Measurements from ENCODE around the gene UBAP2L.

UBAP2L gene

GRCh38 chr1:154236855-154237254 lies 16.1 kb downstream of the UBAP2L start:
- no peaks in the 10 kb centered on the region for H3K4me1 ChIP-seq (ENCODE audit: control insufficient read depth, insufficient read depth, low read length)
- peaks cover 39% of the 10 kb centered on the region for H3K36me3 ChIP-seq (ENCODE audit: control insufficient read depth, insufficient read depth, low read length)
- no peaks in the 10 kb centered on the region for H3K27me3 ChIP-seq (ENCODE audit: control insufficient read depth, insufficient read depth, low read length)
- H3K27ac ChIP-seq (ENCODE audit: low read depth, low read length) = no peak overlapping the region
- H3K9ac ChIP-seq (ENCODE audit: low read length) = no peak overlapping the region
- no peak overlapping the region for H3K4me3 ChIP-seq (ENCODE audit: low read length)

GRCh38 chr1:154237435-154237834 lies 16.7 kb downstream of the UBAP2L start:
- H3K36me3 ChIP-seq (ENCODE audit: control insufficient read depth, insufficient read depth, low read length) = peaks cover 43% of the 10 kb centered on the region
- H3K4me3 ChIP-seq (ENCODE audit: low read length) = no peak overlapping the region
- H3K9ac ChIP-seq (ENCODE audit: low read length) = no peak overlapping the region
- H3K27me3 ChIP-seq (ENCODE audit: control insufficient read depth, insufficient read depth, low read length) = no peaks in the 10 kb centered on the region
- H3K4me1 ChIP-seq (ENCODE audit: control insufficient read depth, insufficient read depth, low read length) = no peaks in the 10 kb centered on the region
- H3K27ac ChIP-seq (ENCODE audit: low read depth, low read length) = no peak overlapping the region

- no peaks in the 10 kb centered on the region for H3K4me1 ChIP-seq (ENCODE audit: control insufficient read depth, insufficient read depth, low read length)
- no peak overlapping the region for H3K27ac ChIP-seq (ENCODE audit: low read depth, low read length)
- H3K9ac ChIP-seq (ENCODE audit: low read length) = no peak overlapping the region
- H3K27me3 ChIP-seq (ENCODE audit: control insufficient read depth, insufficient read depth, low read length) = no peaks in the 10 kb centered on the region
- H3K4me3 ChIP-seq (ENCODE audit: low read length) = no peak overlapping the region
- H3K36me3 ChIP-seq (ENCODE audit: control insufficient read depth, insufficient read depth, low read length) = peaks cover 48% of the 10 kb centered on the region
These were observed 17.2 kb downstream of the UBAP2L start for GRCh38 chr1:154237880-154238506.

DNA sequence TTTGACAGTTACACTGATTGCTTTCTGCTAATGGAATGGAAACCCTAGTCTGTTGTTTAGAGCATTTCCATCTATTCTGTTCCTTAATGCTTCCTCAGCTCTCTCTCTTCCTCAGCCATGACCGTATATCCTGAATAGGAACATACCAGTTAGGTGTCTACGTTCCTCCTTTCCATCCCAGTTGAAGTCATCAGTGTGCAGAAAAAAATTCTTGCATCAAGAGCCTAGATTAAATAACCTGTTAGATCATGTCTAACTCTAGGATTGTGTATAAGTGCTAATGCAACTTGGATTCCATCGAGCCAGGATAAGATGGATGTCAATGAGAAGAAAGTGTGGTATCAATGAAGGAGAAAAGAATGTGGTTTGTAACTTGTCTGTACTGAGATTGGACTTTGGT lies 18.7 kb downstream of the UBAP2L start:
- Histone ChIP-seq H3K36me3 (ENCODE audit: control insufficient read depth, insufficient read depth, low read length) (peaks cover 55% of the 10 kb centered on the region), H3K27ac (ENCODE audit: low read depth, low read length) (no peak overlapping the region), H3K27me3 (ENCODE audit: control insufficient read depth, insufficient read depth, low read length) (no peaks in the 10 kb centered on the region), H3K4me1 (ENCODE audit: control insufficient read depth, insufficient read depth, low read length) (no peaks in the 10 kb centered on the region), H3K9ac (ENCODE audit: low read length) (no peak overlapping the region), H3K4me3 (ENCODE audit: low read length) (no peak overlapping the region)

- Histone ChIP-seq H3K36me3 (ENCODE audit: control insufficient read depth, insufficient read depth, low read length) (peaks cover 54% of the 10 kb centered on the region), H3K4me3 (ENCODE audit: low read length) (no peak overlapping the region)
These were observed 19.6 kb downstream of the UBAP2L start for GRCh38 chr1:154240294-154240833.

DNA sequence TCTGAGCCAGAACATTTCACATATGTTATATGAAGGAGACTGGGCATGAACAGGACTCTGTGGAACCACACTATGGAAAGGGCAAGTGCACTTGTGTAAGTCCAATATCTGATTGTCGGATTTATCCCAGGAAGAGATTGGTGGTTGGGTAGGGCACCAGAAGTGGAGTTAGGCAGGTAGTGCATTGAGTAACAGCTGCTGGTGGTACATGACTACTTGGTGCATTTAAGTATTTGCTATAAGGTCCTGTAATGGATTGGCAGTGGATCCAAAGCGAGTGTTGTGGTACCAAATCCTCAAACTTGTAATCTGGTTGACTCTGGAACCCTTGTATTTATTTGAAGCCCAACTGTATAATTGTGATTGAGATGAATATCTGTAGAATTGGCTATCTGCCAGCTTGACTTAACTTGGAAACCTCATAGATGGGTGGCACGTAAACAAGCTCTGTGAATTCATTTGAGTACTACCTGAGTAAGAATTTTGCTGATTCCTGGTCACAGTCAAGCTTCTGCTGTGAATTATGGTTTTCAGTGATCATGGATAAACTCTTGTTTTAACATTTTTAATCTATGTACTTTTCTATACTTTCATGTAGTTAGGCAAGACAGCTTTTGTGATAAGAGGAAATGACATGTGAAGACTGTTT lies 21.1 kb downstream of the UBAP2L start:
- Histone ChIP-seq H3K27me3 (ENCODE audit: control insufficient read depth, insufficient read depth, low read length) (no peaks in the 10 kb centered on the region), H3K4me1 (ENCODE audit: control insufficient read depth, insufficient read depth, low read length) (no peaks in the 10 kb centered on the region), H3K27ac (ENCODE audit: low read depth, low read length) (no peak overlapping the region), H3K9ac (ENCODE audit: low read length) (no peak overlapping the region), H3K4me3 (ENCODE audit: low read length) (no peak overlapping the region), H3K36me3 (ENCODE audit: control insufficient read depth, insufficient read depth, low read length) (peaks cover 48% of the 10 kb centered on the region)

More at GRCh38 chr1:154240294-154240833, 19.6 kb downstream of the UBAP2L start:
- Histone ChIP-seq H3K27me3 (ENCODE audit: control insufficient read depth, insufficient read depth, low read length) (no peaks in the 10 kb centered on the region), H3K9ac (ENCODE audit: low read length) (no peak overlapping the region), H3K4me1 (ENCODE audit: control insufficient read depth, insufficient read depth, low read length) (no peaks in the 10 kb centered on the region), H3K27ac (ENCODE audit: low read depth, low read length) (no peak overlapping the region)

DNA sequence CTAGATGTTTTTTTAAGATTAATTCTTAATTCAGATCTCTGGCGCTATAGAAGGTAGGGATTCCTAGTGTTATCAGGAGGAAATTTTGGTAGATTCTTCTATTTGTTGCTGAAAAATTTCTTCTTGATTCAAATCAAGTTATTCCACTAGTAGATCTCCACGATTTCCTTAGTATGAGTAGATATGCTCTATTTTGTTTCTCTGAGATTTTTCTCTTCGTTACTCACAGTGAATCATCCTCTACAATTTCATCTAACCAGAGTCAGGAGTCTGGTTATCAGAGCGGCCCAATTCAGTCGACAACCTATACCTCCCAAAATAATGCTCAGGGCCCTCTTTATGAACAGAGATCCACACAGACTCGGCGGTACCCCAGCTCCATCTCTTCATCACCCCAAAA lies 32.9 kb downstream of the UBAP2L start:
- Histone ChIP-seq H3K9ac (ENCODE audit: low read length) (no peak overlapping the region), H3K27me3 (ENCODE audit: control insufficient read depth, insufficient read depth, low read length) (no peaks in the 10 kb centered on the region), H3K4me3 (ENCODE audit: low read length) (no peak overlapping the region), H3K4me1 (ENCODE audit: control insufficient read depth, insufficient read depth, low read length) (no peaks in the 10 kb centered on the region), H3K36me3 (ENCODE audit: control insufficient read depth, insufficient read depth, low read length) (peaks cover 54% of the 10 kb centered on the region), H3K27ac (ENCODE audit: low read depth, low read length) (no peak overlapping the region)

- Histone ChIP-seq H3K9ac (ENCODE audit: low read length) (no peak overlapping the region), H3K27ac (ENCODE audit: low read depth, low read length) (no peak overlapping the region), H3K4me3 (ENCODE audit: low read length) (no peak overlapping the region), H3K36me3 (ENCODE audit: control insufficient read depth, insufficient read depth, low read length) (peaks cover 71% of the 10 kb centered on the region), H3K4me1 (ENCODE audit: control insufficient read depth, insufficient read depth, low read length) (no peaks in the 10 kb centered on the region), H3K27me3 (ENCODE audit: control insufficient read depth, insufficient read depth, low read length) (no peaks in the 10 kb centered on the region)
These were observed 35.9 kb downstream of the UBAP2L start for GRCh38 chr1:154256686-154257085.

GRCh38 chr1:154258784-154259183 lies 38.0 kb downstream of the UBAP2L start:
- H3K36me3 ChIP-seq (ENCODE audit: control insufficient read depth, insufficient read depth, low read length) = peaks cover 80% of the 10 kb centered on the region
- no peak overlapping the region for H3K27ac ChIP-seq (ENCODE audit: low read depth, low read length)
- H3K9ac ChIP-seq (ENCODE audit: low read length) = no peak overlapping the region
- no peaks in the 10 kb centered on the region for H3K4me1 ChIP-seq (ENCODE audit: control insufficient read depth, insufficient read depth, low read length)
- no peaks in the 10 kb centered on the region for H3K27me3 ChIP-seq (ENCODE audit: control insufficient read depth, insufficient read depth, low read length)
- H3K4me3 ChIP-seq (ENCODE audit: low read length) = no peak overlapping the region

GRCh38 chr1:154260127-154260526 lies 39.4 kb downstream of the UBAP2L start:
- no peaks in the 10 kb centered on the region for H3K4me1 ChIP-seq (ENCODE audit: control insufficient read depth, insufficient read depth, low read length)
- H3K27me3 ChIP-seq (ENCODE audit: control insufficient read depth, insufficient read depth, low read length) = no peaks in the 10 kb centered on the region
- H3K9ac ChIP-seq (ENCODE audit: low read length) = no peak overlapping the region
- H3K4me3 ChIP-seq (ENCODE audit: low read length) = no peak overlapping the region
- peaks cover 69% of the 10 kb centered on the region for H3K36me3 ChIP-seq (ENCODE audit: control insufficient read depth, insufficient read depth, low read length)
- no peak overlapping the region for H3K27ac ChIP-seq (ENCODE audit: low read depth, low read length)

DNA sequence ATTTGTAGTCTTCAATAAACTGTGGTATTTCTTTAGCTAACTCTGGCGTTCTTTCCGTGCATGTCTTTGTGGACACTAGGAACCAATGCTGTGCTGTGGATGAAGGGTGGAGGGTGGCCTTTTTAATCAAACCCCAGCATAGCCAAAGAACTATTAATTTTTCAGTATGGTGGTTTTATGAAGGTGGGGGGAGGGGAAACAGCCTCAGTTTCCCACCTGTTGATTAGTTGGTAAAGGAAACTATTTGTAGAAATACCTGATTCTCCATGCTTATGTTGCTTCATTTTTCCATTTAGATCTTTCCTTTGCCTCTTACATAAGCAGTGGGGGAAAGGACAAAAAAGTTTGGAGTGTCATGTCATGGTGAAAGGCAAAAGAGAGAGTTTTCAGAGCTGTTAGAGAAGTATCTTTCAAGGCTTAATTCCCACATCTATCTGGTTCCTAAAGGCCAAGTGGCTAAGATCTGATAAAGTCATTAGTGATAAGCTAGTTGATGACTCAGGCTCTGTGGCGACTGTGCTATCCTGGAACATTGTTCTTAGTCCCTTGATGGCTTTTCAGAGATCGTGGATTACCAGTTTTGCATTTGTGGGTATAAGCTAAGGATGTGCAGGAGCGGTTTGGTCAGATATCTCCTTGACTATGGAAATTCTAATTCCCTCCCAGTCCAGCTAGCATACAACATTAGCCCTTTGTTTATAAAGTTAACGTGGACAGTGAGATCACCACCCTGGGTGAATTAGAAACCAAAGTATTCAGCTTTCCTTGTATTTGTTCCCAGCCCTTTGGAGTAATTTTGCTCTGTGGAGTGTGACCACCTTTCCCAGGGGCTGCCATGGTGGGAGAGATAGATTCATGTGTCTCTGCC lies 42.9 kb downstream of the UBAP2L start:
- Histone ChIP-seq H3K4me3 (ENCODE audit: low read length) (no peak overlapping the region), H3K36me3 (ENCODE audit: control insufficient read depth, insufficient read depth, low read length) (peaks cover 45% of the 10 kb centered on the region), H3K9ac (ENCODE audit: low read length) (no peak overlapping the region), H3K4me1 (ENCODE audit: control insufficient read depth, insufficient read depth, low read length) (no peaks in the 10 kb centered on the region), H3K27me3 (ENCODE audit: control insufficient read depth, insufficient read depth, low read length) (no peaks in the 10 kb centered on the region), H3K27ac (ENCODE audit: low read depth, low read length) (no peak overlapping the region)

GRCh38 chr1:154264454-154264853 lies 43.7 kb downstream of the UBAP2L start:
- H3K27ac ChIP-seq (ENCODE audit: low read depth, low read length) = no peak overlapping the region

More at GRCh38 chr1:154264454-154264853, 43.7 kb downstream of the UBAP2L start:
- Histone ChIP-seq H3K4me3 (ENCODE audit: low read length) (no peak overlapping the region), H3K9ac (ENCODE audit: low read length) (no peak overlapping the region), H3K36me3 (ENCODE audit: control insufficient read depth, insufficient read depth, low read length) (peaks cover 47% of the 10 kb centered on the region), H3K27me3 (ENCODE audit: control insufficient read depth, insufficient read depth, low read length) (no peaks in the 10 kb centered on the region), H3K4me1 (ENCODE audit: control insufficient read depth, insufficient read depth, low read length) (no peaks in the 10 kb centered on the region)

All from rectal smooth muscle tissue (tissue), 1 donor.